ENCODE results near the gene SASH1.
"Not testable (repeated sequence)": the region's sequence is repeated elsewhere in the genome, so short reads cannot be mapped to it uniquely, and the experiment has no call there.

SASH1 gene

GRCh38 chr6:148375401-148375800 is 32.8 kb downstream of the SASH1 start:
- Histone ChIP-seq H3K27me3 (ENCODE audit: control insufficient read depth in 3 of 3, insufficient read depth in 3 of 3, low read depth in 1 of 3, low read length in 3 of 3) (no peaks in the 10 kb centered on the region), H3K14ac (ENCODE audit: low read length) (no peak overlapping the region), H2BK12ac (ENCODE audit: low read length) (no peak overlapping the region), H4K8ac (ENCODE audit: low read depth, low read length) (no peak overlapping the region), H3K23ac (ENCODE audit: low read depth, low read length, poor library complexity) (no peak overlapping the region), H3K4me2 (ENCODE audit: insufficient read depth, low read length, poor library complexity, severe bottlenecking) (no peak overlapping the region), H2AK5ac (ENCODE audit: low read depth, low read length) (no peak overlapping the region), H3K4ac (ENCODE audit: low read length) (no peak overlapping the region), H2AFZ (ENCODE audit: low read length) (no peak overlapping the region), H4K91ac (ENCODE audit: low read depth, low read length, poor library complexity) (no peak overlapping the region), H3K27ac (replicated peaks; ENCODE audit: low read length) (no peak overlapping the region), H2BK5ac (ENCODE audit: low read length) (no peak overlapping the region), H3K4me3 (ENCODE audit: low read length in 2 of 2) (no peak overlapping the region), H3K9me3 (replicated peaks in 1 of 2; ENCODE audit: control insufficient read depth in 2 of 2, insufficient read depth in 1 of 2, low read depth in 1 of 2, low read length in 2 of 2) (no peaks in the 10 kb centered on the region), H3K36me3 (replicated peaks in 1 of 2; ENCODE audit: control insufficient read depth in 2 of 2, insufficient read depth in 2 of 2, low read length in 2 of 2) (no peaks in the 10 kb centered on the region), H3K18ac (ENCODE audit: low read length) (no peak overlapping the region), H3K9ac (ENCODE audit: low read depth, low read length, poor library complexity) (no peak overlapping the region), H3K4me1 (ENCODE audit: control insufficient read depth in 2 of 2, insufficient read depth in 1 of 2, low read depth in 1 of 2, low read length in 2 of 2) (no peaks in the 10 kb centered on the region), H2BK120ac (ENCODE audit: low read depth, low read length) (no peak overlapping the region), H3K79me1 (ENCODE audit: low read depth, low read length) (no peaks in the 10 kb centered on the region), H2BK15ac (ENCODE audit: low read length) (no peak overlapping the region)
- DNase-seq (ENCODE audit: low spot score), result no peak
- no CpG with 5 or more reads among the region's 5 CpGs for WGBS, 2 donors (ENCODE audit: extremely low coverage in 2 of 2, insufficient read length in 2 of 2, insufficient replicate concordance in 1 of 2)

- Histone ChIP-seq H3K4me2 (ENCODE audit: insufficient read depth, low read length, poor library complexity, severe bottlenecking) (no peak overlapping the region), H2BK15ac (ENCODE audit: low read length) (no peak overlapping the region), H2AFZ (ENCODE audit: low read length) (no peak overlapping the region), H4K8ac (ENCODE audit: low read depth, low read length) (no peak overlapping the region), H3K23ac (ENCODE audit: low read depth, low read length, poor library complexity) (no peak overlapping the region), H3K79me1 (ENCODE audit: low read depth, low read length) (no peaks in the 10 kb centered on the region), H3K18ac (ENCODE audit: low read length) (no peak overlapping the region), H3K4me1 (ENCODE audit: control insufficient read depth in 2 of 2, insufficient read depth in 1 of 2, low read depth in 1 of 2, low read length in 2 of 2) (peaks cover 0 to 3% of the 10 kb centered on the region in 2 donors), H3K9me3 (replicated peaks in 1 of 2; ENCODE audit: control insufficient read depth in 2 of 2, insufficient read depth in 1 of 2, low read depth in 1 of 2, low read length in 2 of 2) (no peaks in the 10 kb centered on the region), H2BK12ac (ENCODE audit: low read length) (no peak overlapping the region), H3K4ac (ENCODE audit: low read length) (no peak overlapping the region), H3K27me3 (ENCODE audit: control insufficient read depth in 3 of 3, insufficient read depth in 3 of 3, low read depth in 1 of 3, low read length in 3 of 3) (no peaks in the 10 kb centered on the region), H3K9ac (ENCODE audit: low read depth, low read length, poor library complexity) (no peak overlapping the region), H2BK120ac (ENCODE audit: low read depth, low read length) (no peak overlapping the region), H3K36me3 (replicated peaks in 1 of 2; ENCODE audit: control insufficient read depth in 2 of 2, insufficient read depth in 2 of 2, low read length in 2 of 2) (no peaks in the 10 kb centered on the region), H3K27ac (replicated peaks; ENCODE audit: low read length) (no peak overlapping the region), H3K14ac (ENCODE audit: low read length) (no peak overlapping the region), H2BK5ac (ENCODE audit: low read length) (no peak overlapping the region), H3K4me3 (ENCODE audit: low read length in 2 of 2) (no peak overlapping the region), H4K91ac (ENCODE audit: low read depth, low read length, poor library complexity) (no peak overlapping the region), H2AK5ac (ENCODE audit: low read depth, low read length) (no peak overlapping the region)
- DNase-seq (ENCODE audit: low spot score), result no peak
- WGBS, 2 donors (ENCODE audit: extremely low coverage in 2 of 2, insufficient read length in 2 of 2, insufficient replicate concordance in 1 of 2), result no CpG with 5 or more reads among the region's 5 CpGs
Measured at GRCh38 chr6:148379481-148379880, 36.8 kb downstream of the SASH1 start.

GRCh38 chr6:148379966-148380713 is 37.5 kb downstream of the SASH1 start:
- no peak overlapping the region for H2BK12ac ChIP-seq (ENCODE audit: low read length)
- DNase-seq (ENCODE audit: low spot score), result no peak
- no peak overlapping the region for H2AK5ac ChIP-seq (ENCODE audit: low read depth, low read length)
- no peak overlapping the region for H3K14ac ChIP-seq (ENCODE audit: low read length)
- no peak overlapping the region for H2AFZ ChIP-seq (ENCODE audit: low read length)
- peaks cover 0 to 3% of the 10 kb centered on the region in 2 donors for H3K4me1 ChIP-seq (ENCODE audit: control insufficient read depth in 2 of 2, insufficient read depth in 1 of 2, low read depth in 1 of 2, low read length in 2 of 2)
- H3K36me3 ChIP-seq (replicated peaks in 1 of 2; ENCODE audit: control insufficient read depth in 2 of 2, insufficient read depth in 2 of 2, low read length in 2 of 2), result no peaks in the 10 kb centered on the region
- no peak overlapping the region for H2BK120ac ChIP-seq (ENCODE audit: low read depth, low read length)
- H2BK15ac ChIP-seq (ENCODE audit: low read length), result no peak overlapping the region
- no peak overlapping the region for H4K91ac ChIP-seq (ENCODE audit: low read depth, low read length, poor library complexity)
- H2BK5ac ChIP-seq (ENCODE audit: low read length), result no peak overlapping the region
- no peaks in the 10 kb centered on the region for H3K27me3 ChIP-seq (ENCODE audit: control insufficient read depth in 3 of 3, insufficient read depth in 3 of 3, low read depth in 1 of 3, low read length in 3 of 3)
- H3K27ac ChIP-seq (replicated peaks; ENCODE audit: low read length), result no peak overlapping the region
- WGBS, 2 donors (ENCODE audit: extremely low coverage in 2 of 2, insufficient read length in 2 of 2, insufficient replicate concordance in 1 of 2), result no CpG with 5 or more reads among the region's 11 CpGs
- H3K79me1 ChIP-seq (ENCODE audit: low read depth, low read length), result no peaks in the 10 kb centered on the region
- H3K18ac ChIP-seq (ENCODE audit: low read length), result no peak overlapping the region
- H3K9ac ChIP-seq (ENCODE audit: low read depth, low read length, poor library complexity), result no peak overlapping the region
- H3K4ac ChIP-seq (ENCODE audit: low read length), result no peak overlapping the region
- no peak overlapping the region for H4K8ac ChIP-seq (ENCODE audit: low read depth, low read length)
- no peak overlapping the region for H3K4me2 ChIP-seq (ENCODE audit: insufficient read depth, low read length, poor library complexity, severe bottlenecking)
- no peaks in the 10 kb centered on the region for H3K9me3 ChIP-seq (replicated peaks in 1 of 2; ENCODE audit: control insufficient read depth in 2 of 2, insufficient read depth in 1 of 2, low read depth in 1 of 2, low read length in 2 of 2)
- no peak overlapping the region for H3K23ac ChIP-seq (ENCODE audit: low read depth, low read length, poor library complexity)
- no peak overlapping the region for H3K4me3 ChIP-seq (ENCODE audit: low read length in 2 of 2)

- not testable (repeated sequence) for H3K27ac ChIP-seq (replicated peaks; ENCODE audit: low read length); H2BK120ac ChIP-seq (ENCODE audit: low read depth, low read length); H3K23ac ChIP-seq (ENCODE audit: low read depth, low read length, poor library complexity); H3K79me1 ChIP-seq (ENCODE audit: low read depth, low read length); H3K18ac ChIP-seq (ENCODE audit: low read length); H3K9me3 ChIP-seq (replicated peaks in 1 of 2; ENCODE audit: control insufficient read depth in 2 of 2, insufficient read depth in 1 of 2, low read depth in 1 of 2, low read length in 2 of 2); H3K4me2 ChIP-seq (ENCODE audit: insufficient read depth, low read length, poor library complexity, severe bottlenecking); H3K4me1 ChIP-seq (ENCODE audit: control insufficient read depth in 2 of 2, insufficient read depth in 1 of 2, low read depth in 1 of 2, low read length in 2 of 2); H3K36me3 ChIP-seq (replicated peaks in 1 of 2; ENCODE audit: control insufficient read depth in 2 of 2, insufficient read depth in 2 of 2, low read length in 2 of 2); H4K8ac ChIP-seq (ENCODE audit: low read depth, low read length); H3K27me3 ChIP-seq (ENCODE audit: control insufficient read depth in 3 of 3, insufficient read depth in 3 of 3, low read depth in 1 of 3, low read length in 3 of 3); H3K9ac ChIP-seq (ENCODE audit: low read depth, low read length, poor library complexity); H2BK15ac ChIP-seq (ENCODE audit: low read length); H3K14ac ChIP-seq (ENCODE audit: low read length); DNase-seq (ENCODE audit: low spot score); H2BK5ac ChIP-seq (ENCODE audit: low read length); H2AFZ ChIP-seq (ENCODE audit: low read length); H2BK12ac ChIP-seq (ENCODE audit: low read length); H3K4ac ChIP-seq (ENCODE audit: low read length); H2AK5ac ChIP-seq (ENCODE audit: low read depth, low read length); H4K91ac ChIP-seq (ENCODE audit: low read depth, low read length, poor library complexity)
- WGBS, 2 donors (ENCODE audit: extremely low coverage in 2 of 2, insufficient read length in 2 of 2, insufficient replicate concordance in 1 of 2), result no CpG with 5 or more reads among the region's 9 CpGs
- H3K4me3 ChIP-seq (ENCODE audit: low read length in 2 of 2), result peak overlapping the region in 1 of 2 donors; percentile 59
Measured at GRCh38 chr6:148382051-148382450, 39.4 kb downstream of the SASH1 start.
